GM23338 (cell line): ENCODE results near the gene CDH23. TPM values are rescaled to one million over a fixed set of nuclear protein-coding genes. Genes with fewer than 3 reads are reported as not detected.

ENCODE experiments used
- CREB1 ChIP-seq: fragments of 250-450 bp; sonication (Bioruptor Pico); IDR thresholded peaks from 2 replicates; pipeline ENCODE4 v1.5.0; 2020; ENCODE audit warnings: low read depth, mild to moderate bottlenecking, moderate library complexity
- JUNB ChIP-seq: IDR thresholded peaks from one replicate; pipeline ENCODE4 v1.6.1; 2016; ENCODE audit warnings: antibody characterized with exemption; ENCODE audit not compliant: unreplicated experiment
- NANOG ChIP-seq: IDR thresholded peaks from 2 replicates; pipeline ENCODE4 v1.6.1; 2016; ENCODE audit warnings: antibody characterized with exemption, borderline replicate concordance
- POLR2AphosphoS5 ChIP-seq: IDR thresholded peaks from 2 replicates; pipeline ENCODE4 v1.6.1; 2016; ENCODE audit warnings: antibody characterized with exemption, low read depth
- ZNF114 ChIP-seq: fragments of 250-450 bp; sonication (Bioruptor Pico); IDR thresholded peaks from 2 replicates; pipeline ENCODE4 v1.5.0; 2020; ENCODE audit warnings: mild to moderate bottlenecking, moderate library complexity
- polyA plus RNA-seq: library from polyadenylated mRNA; unstranded; fragments of >200 nt; fragmentation: Nextera tagmentation; extraction: Ambion mirVana; gene quantifications from 2 replicates; pipeline ENCODE4 v1.2.1, GENCODE V29; 2016
- total RNA-seq: library from RNA; depleted of rRNA; stranded (reverse); fragments of >200 nt; shearing (Covaris generic); gene quantifications from 2 replicates; pipeline ENCODE4 v1.2.3, GENCODE V29; 2014
- TF ChIP-seq, protein P1 (sequence below): fragments of 250-450 bp; sonication (Bioruptor Pico); IDR thresholded peaks from 2 replicates; pipeline ENCODE4 v1.5.0; 2020; ENCODE audit warnings: mild to moderate bottlenecking, moderate library complexity
- TF ChIP-seq, protein P2 (sequence below): IDR thresholded peaks from one replicate; pipeline ENCODE4 v1.6.1; 2018; ENCODE audit warnings: antibody characterized with exemption; ENCODE audit not compliant: unreplicated experiment

CDH23 gene
- total and polyA plus RNA-seq, 2 experiments from 2014 or later = 0.95 to 4.3 TPM

DNA sequence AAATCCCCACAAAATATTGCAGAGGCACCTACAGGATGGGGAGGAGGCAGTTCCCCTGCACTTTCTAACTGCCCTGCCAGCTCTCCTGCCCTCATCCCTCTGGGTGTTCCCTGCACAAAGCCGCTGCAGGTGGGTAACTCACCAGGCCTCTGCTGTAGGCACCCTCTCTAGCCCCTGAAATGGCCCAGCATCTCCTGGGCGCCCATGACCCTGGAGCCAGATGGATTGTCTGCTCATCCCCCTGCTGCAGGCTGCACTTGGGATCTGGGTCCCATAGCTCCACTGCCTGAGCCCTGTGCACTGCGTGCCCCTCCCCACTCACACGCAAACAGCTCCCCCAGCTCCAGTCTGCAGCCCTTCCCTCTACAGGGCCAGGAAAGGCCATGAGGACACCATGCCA is 192.0 kb downstream of the CDH23 start (continued):
- TF ChIP-seq, protein P1, sequence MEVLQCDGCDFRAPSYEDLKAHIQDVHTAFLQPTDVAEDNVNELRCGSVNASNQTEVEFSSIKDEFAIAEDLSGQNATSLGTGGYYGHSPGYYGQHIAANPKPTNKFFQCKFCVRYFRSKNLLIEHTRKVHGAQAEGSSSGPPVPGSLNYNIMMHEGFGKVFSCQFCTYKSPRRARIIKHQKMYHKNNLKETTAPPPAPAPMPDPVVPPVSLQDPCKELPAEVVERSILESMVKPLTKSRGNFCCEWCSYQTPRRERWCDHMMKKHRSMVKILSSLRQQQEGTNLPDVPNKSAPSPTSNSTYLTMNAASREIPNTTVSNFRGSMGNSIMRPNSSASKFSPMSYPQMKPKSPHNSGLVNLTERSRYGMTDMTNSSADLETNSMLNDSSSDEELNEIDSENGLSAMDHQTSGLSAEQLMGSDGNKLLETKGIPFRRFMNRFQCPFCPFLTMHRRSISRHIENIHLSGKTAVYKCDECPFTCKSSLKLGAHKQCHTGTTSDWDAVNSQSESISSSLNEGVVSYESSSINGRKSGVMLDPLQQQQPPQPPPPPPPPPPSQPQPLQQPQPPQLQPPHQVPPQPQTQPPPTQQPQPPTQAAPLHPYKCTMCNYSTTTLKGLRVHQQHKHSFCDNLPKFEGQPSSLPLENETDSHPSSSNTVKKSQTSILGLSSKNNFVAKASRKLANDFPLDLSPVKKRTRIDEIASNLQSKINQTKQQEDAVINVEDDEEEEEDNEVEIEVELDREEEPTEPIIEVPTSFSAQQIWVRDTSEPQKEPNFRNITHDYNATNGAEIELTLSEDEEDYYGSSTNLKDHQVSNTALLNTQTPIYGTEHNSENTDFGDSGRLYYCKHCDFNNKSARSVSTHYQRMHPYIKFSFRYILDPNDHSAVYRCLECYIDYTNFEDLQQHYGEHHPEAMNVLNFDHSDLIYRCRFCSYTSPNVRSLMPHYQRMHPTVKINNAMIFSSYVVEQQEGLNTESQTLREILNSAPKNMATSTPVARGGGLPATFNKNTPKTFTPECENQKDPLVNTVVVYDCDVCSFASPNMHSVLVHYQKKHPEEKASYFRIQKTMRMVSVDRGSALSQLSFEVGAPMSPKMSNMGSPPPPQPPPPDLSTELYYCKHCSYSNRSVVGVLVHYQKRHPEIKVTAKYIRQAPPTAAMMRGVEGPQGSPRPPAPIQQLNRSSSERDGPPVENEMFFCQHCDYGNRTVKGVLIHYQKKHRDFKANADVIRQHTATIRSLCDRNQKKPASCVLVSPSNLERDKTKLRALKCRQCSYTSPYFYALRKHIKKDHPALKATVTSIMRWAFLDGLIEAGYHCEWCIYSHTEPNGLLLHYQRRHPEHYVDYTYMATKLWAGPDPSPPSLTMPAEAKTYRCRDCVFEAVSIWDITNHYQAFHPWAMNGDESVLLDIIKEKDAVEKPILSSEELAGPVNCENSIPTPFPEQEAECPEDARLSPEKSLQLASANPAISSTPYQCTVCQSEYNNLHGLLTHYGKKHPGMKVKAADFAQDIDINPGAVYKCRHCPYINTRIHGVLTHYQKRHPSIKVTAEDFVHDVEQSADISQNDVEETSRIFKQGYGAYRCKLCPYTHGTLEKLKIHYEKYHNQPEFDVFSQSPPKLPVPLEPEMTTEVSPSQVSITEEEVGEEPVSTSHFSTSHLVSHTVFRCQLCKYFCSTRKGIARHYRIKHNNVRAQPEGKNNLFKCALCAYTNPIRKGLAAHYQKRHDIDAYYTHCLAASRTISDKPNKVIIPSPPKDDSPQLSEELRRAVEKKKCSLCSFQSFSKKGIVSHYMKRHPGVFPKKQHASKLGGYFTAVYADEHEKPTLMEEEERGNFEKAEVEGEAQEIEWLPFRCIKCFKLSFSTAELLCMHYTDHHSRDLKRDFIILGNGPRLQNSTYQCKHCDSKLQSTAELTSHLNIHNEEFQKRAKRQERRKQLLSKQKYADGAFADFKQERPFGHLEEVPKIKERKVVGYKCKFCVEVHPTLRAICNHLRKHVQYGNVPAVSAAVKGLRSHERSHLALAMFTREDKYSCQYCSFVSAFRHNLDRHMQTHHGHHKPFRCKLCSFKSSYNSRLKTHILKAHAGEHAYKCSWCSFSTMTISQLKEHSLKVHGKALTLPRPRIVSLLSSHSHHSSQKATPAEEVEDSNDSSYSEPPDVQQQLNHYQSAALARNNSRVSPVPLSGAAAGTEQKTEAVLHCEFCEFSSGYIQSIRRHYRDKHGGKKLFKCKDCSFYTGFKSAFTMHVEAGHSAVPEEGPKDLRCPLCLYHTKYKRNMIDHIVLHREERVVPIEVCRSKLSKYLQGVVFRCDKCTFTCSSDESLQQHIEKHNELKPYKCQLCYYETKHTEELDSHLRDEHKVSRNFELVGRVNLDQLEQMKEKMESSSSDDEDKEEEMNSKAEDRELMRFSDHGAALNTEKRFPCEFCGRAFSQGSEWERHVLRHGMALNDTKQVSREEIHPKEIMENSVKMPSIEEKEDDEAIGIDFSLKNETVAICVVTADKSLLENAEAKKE (CRISPR knock-in tag) = no peak
- TF ChIP-seq CREB1 (CRISPR knock-in tag) (no peak), NANOG (no peak), ZNF114 (CRISPR knock-in tag) (no peak), JUNB (no peak), POLR2AphosphoS5 (no peak)
- TF ChIP-seq, protein P2, sequence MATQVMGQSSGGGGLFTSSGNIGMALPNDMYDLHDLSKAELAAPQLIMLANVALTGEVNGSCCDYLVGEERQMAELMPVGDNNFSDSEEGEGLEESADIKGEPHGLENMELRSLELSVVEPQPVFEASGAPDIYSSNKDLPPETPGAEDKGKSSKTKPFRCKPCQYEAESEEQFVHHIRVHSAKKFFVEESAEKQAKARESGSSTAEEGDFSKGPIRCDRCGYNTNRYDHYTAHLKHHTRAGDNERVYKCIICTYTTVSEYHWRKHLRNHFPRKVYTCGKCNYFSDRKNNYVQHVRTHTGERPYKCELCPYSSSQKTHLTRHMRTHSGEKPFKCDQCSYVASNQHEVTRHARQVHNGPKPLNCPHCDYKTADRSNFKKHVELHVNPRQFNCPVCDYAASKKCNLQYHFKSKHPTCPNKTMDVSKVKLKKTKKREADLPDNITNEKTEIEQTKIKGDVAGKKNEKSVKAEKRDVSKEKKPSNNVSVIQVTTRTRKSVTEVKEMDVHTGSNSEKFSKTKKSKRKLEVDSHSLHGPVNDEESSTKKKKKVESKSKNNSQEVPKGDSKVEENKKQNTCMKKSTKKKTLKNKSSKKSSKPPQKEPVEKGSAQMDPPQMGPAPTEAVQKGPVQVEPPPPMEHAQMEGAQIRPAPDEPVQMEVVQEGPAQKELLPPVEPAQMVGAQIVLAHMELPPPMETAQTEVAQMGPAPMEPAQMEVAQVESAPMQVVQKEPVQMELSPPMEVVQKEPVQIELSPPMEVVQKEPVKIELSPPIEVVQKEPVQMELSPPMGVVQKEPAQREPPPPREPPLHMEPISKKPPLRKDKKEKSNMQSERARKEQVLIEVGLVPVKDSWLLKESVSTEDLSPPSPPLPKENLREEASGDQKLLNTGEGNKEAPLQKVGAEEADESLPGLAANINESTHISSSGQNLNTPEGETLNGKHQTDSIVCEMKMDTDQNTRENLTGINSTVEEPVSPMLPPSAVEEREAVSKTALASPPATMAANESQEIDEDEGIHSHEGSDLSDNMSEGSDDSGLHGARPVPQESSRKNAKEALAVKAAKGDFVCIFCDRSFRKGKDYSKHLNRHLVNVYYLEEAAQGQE = no peak
